ENCODE measurements around the gene TSPAN16. TPM values are rescaled to one million over a fixed set of nuclear protein-coding genes. Genes with fewer than 3 reads are reported as not detected.
A peak's percentile ranks its signal among the peaks of the same experiment; 100 is the strongest.

The TSPAN16 gene
- total and polyA plus RNA-seq, 2 of the 13 experiments (the other 11 are each of a cell fraction or from before 2014, with no cell fraction given): not detected

DNA sequence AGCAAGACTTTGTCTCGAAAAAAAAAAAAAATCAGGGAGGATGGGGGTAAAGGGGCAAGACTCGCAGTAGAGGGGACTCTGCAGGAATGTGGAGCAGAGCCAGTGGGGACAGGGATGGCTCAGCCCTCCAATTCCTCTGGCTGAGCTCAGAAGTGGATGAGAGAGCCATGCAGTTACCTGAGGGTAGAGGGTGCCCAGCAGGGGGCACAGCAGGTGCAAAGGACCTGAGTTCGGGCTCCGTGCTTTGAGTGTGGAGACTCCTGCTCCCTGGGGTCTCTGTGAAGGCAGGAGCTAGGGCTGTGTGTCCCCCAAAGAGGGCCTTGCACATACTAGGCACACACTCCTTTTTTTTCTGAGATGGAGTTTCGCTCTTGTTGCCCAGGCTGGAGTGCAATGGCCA lies 41.3 kb upstream of the TSPAN16 start (continued):
- TF ChIP-seq, protein P1, sequence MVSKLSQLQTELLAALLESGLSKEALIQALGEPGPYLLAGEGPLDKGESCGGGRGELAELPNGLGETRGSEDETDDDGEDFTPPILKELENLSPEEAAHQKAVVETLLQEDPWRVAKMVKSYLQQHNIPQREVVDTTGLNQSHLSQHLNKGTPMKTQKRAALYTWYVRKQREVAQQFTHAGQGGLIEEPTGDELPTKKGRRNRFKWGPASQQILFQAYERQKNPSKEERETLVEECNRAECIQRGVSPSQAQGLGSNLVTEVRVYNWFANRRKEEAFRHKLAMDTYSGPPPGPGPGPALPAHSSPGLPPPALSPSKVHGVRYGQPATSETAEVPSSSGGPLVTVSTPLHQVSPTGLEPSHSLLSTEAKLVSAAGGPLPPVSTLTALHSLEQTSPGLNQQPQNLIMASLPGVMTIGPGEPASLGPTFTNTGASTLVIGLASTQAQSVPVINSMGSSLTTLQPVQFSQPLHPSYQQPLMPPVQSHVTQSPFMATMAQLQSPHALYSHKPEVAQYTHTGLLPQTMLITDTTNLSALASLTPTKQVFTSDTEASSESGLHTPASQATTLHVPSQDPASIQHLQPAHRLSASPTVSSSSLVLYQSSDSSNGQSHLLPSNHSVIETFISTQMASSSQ (IDR thresholded peaks at IDR 0.05; ENCODE audit: low read depth): no peak
- TF ChIP-seq, protein P1 (CRISPR knock-in tag; IDR thresholded peaks at IDR 0.05; ENCODE audit: borderline replicate concordance): 0 out of 2 replicates have a peak, but pooled peaks have one; percentile 19

- peaks cover 3 to 6% of the 10 kb centered on the region in 2 experiments; a peak in 3 of 5 replicates for H3K36me3 ChIP-seq (replicated peaks in 1 of 2; ENCODE audit: control insufficient read depth in 1 of 2, insufficient read depth in 2 of 2, low read length in 2 of 2)
- ATAC-seq: peak; percentile 56
- no peak for DNase-seq (ENCODE audit: low spot score)
- no peak overlapping the region for H3K9ac ChIP-seq (ENCODE audit: insufficient read depth, low read depth, low read length)
- ChIA-PET POLR2A (interaction anchor here (0.9 to 1.7 kb wide), 4 partner anchors 10 to 33 kb away, joined by 3 to 7 read pairs (median 4); no protein-coding TSS in a partner anchor), CTCF (ENCODE audit: low intra/inter-chr PET ratio, low total read pairs) (no interaction called here)
- no peaks in the 10 kb centered on the region for H3K79me2 ChIP-seq (ENCODE audit: insufficient read depth, low read length)
- H3K4me3 ChIP-seq (replicated peaks in 1 of 3; ENCODE audit: insufficient read depth in 1 of 3, low read depth in 2 of 3, low read length in 3 of 3): no peak overlapping the region
- intact Hi-C loops (cut with micrococcal nuclease; ENCODE audit: unreplicated experiment): no loop called here
- H3K9me3 ChIP-seq (ENCODE audit: low read length): no peaks in the 10 kb centered on the region
- in situ Hi-C loops (cut with HindIII; ENCODE audit: extremely low pct_ligation_motif_present, low pct_unique_long_range_greater_than_20kb): no loop called here
- H4K20me1 ChIP-seq (ENCODE audit: insufficient read depth, low read length): peaks cover 4% of the 10 kb centered on the region; the same call in 1 of the 2 replicates
- WGBS (ENCODE audit: low lambda C conversion rate): 37% methylated on average over 4 of the region's 7 CpGs
- no peaks in the 10 kb centered on the region for H3K27me3 ChIP-seq (ENCODE audit: control insufficient read depth in 1 of 2, insufficient read depth in 2 of 2, low read length in 2 of 2)
- no peak overlapping the region for H3K27ac ChIP-seq (ENCODE audit: extremely low read length, insufficient read depth, low read length)
- no peak overlapping the region for H2AFZ ChIP-seq (ENCODE audit: low read length)
- BruUV-seq (replicated peaks): no TSS peak
- H3K4me1 ChIP-seq (ENCODE audit: insufficient read depth, low read length): peaks cover 15% of the 10 kb centered on the region
- no peak for FAIRE-seq
- H3K4me2 ChIP-seq (ENCODE audit: low read depth, low read length): no peak overlapping the region
- TF ChIP-seq ZNF687 (CRISPR knock-in tag; IDR thresholded peaks at IDR 0.05): peak; percentile 34; the same call in 1 of the 2 replicates
- TF ChIP-seq, protein P2, sequence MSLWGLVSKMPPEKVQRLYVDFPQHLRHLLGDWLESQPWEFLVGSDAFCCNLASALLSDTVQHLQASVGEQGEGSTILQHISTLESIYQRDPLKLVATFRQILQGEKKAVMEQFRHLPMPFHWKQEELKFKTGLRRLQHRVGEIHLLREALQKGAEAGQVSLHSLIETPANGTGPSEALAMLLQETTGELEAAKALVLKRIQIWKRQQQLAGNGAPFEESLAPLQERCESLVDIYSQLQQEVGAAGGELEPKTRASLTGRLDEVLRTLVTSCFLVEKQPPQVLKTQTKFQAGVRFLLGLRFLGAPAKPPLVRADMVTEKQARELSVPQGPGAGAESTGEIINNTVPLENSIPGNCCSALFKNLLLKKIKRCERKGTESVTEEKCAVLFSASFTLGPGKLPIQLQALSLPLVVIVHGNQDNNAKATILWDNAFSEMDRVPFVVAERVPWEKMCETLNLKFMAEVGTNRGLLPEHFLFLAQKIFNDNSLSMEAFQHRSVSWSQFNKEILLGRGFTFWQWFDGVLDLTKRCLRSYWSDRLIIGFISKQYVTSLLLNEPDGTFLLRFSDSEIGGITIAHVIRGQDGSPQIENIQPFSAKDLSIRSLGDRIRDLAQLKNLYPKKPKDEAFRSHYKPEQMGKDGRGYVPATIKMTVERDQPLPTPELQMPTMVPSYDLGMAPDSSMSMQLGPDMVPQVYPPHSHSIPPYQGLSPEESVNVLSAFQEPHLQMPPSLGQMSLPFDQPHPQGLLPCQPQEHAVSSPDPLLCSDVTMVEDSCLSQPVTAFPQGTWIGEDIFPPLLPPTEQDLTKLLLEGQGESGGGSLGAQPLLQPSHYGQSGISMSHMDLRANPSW (CRISPR knock-in tag; IDR thresholded peaks at IDR 0.05; ENCODE audit: borderline replicate concordance): no peak
- no peak for TF ChIP-seq ZNF230 (CRISPR knock-in tag; IDR thresholded peaks at IDR 0.05)
- peak; percentile 76 for TF ChIP-seq ZSCAN22 (CRISPR knock-in tag; IDR thresholded peaks at IDR 0.05)
- TF ChIP-seq TIGD3 (CRISPR knock-in tag; IDR thresholded peaks at IDR 0.05; ENCODE audit: borderline replicate concordance): no peak
- TF ChIP-seq, protein P3, sequence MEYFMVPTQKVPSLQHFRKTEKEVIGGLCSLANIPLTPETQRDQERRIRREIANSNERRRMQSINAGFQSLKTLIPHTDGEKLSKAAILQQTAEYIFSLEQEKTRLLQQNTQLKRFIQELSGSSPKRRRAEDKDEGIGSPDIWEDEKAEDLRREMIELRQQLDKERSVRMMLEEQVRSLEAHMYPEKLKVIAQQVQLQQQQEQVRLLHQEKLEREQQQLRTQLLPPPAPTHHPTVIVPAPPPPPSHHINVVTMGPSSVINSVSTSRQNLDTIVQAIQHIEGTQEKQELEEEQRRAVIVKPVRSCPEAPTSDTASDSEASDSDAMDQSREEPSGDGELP (IDR thresholded peaks at IDR 0.05; ENCODE audit: borderline replicate concordance, low read depth): peak; percentile 86
These were observed 39.8 kb upstream of the TSPAN16 start for GRCh38 chr19:11256189-11256588.
